NB4 (cell line): ENCODE measurements around the gene IHH.

ENCODE experiments used
- DNase-seq: peaks from one replicate; pipeline ENCODE4 v3.0.0; 2010; ENCODE audit warnings: low read depth
- H3K4me3 ChIP-seq: one replicate; pipeline ENCODE4 v1.5.1; 2011; ENCODE audit warnings: mild to moderate bottlenecking, low read depth, low read length, moderate library complexity
- MYC ChIP-seq: IDR thresholded peaks from 2 replicates; pipeline ENCODE4 v1.6.1; 2011; ENCODE audit warnings: low read depth, low read length
- POLR2A ChIP-seq: IDR thresholded peaks from 2 replicates; pipeline ENCODE4 v1.6.1; 2011; ENCODE audit warnings: mild to moderate bottlenecking; ENCODE audit not compliant: insufficient read length; ENCODE audit errors: extremely low read depth
- TF ChIP-seq, protein P1 (sequence below): IDR thresholded peaks from 2 replicates; pipeline ENCODE4 v1.6.1; 2011; ENCODE audit warnings: low read depth, low read length
- TF ChIP-seq, protein P2 (sequence below): IDR thresholded peaks from one replicate; pipeline ENCODE4 v1.5.1; 2012; ENCODE audit warnings: low read depth, low read length

Gene IHH

DNA sequence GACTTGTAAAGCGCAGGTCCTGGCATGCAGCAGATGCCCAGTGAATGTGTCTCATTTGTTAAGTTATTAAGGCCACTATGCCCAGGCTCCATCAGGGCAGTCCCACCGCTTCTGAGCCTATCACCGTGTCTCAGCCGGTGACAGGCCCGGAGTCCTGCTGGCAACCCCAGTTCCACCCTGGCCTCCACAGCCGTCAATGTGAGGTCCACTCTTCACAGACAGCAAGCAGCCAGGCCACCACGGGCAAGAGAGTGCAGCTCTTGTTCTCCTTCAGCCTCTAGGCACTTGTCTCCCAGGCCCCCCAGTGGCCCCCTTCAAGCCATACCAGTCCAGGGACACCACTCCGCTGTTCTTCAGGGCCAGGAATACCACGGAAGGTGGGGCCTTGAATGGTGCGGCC lies 42.0 kb downstream of the IHH start:
- no peak for DNase-seq
- no peak overlapping the region for H3K4me3 ChIP-seq
- TF ChIP-seq, protein P1, sequence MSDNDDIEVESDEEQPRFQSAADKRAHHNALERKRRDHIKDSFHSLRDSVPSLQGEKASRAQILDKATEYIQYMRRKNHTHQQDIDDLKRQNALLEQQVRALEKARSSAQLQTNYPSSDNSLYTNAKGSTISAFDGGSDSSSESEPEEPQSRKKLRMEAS = no peak
- no peak for TF ChIP-seq MYC
- TF ChIP-seq, protein P2, sequence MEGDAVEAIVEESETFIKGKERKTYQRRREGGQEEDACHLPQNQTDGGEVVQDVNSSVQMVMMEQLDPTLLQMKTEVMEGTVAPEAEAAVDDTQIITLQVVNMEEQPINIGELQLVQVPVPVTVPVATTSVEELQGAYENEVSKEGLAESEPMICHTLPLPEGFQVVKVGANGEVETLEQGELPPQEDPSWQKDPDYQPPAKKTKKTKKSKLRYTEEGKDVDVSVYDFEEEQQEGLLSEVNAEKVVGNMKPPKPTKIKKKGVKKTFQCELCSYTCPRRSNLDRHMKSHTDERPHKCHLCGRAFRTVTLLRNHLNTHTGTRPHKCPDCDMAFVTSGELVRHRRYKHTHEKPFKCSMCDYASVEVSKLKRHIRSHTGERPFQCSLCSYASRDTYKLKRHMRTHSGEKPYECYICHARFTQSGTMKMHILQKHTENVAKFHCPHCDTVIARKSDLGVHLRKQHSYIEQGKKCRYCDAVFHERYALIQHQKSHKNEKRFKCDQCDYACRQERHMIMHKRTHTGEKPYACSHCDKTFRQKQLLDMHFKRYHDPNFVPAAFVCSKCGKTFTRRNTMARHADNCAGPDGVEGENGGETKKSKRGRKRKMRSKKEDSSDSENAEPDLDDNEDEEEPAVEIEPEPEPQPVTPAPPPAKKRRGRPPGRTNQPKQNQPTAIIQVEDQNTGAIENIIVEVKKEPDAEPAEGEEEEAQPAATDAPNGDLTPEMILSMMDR = no peak
- TF ChIP-seq POLR2A = no peak

DNA sequence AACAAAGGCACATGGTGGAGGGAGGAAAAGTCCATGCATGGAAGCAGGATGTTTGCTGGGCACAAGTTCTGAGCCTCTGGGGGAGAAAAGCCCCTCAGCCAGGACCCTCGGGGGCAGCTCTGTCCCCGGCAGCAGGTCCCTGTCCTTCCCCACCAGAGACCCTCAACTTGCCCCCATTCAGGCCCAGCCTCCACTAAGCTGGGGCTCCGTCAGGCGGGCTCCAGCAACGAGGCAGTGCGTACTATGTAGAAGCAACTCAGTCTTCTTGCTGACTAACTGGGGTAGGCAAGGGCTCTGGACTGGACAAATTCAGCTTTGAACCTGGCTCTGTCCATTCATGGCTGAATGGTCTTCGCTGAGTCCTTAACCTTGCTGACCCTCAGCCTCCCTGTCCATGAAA lies 42.4 kb downstream of the IHH start:
- no peak for DNase-seq
- H3K4me3 ChIP-seq = no peak overlapping the region
- TF ChIP-seq, protein P2 = no peak
- no peak for TF ChIP-seq POLR2A
- TF ChIP-seq MYC = no peak
- TF ChIP-seq, protein P1 = no peak

DNA sequence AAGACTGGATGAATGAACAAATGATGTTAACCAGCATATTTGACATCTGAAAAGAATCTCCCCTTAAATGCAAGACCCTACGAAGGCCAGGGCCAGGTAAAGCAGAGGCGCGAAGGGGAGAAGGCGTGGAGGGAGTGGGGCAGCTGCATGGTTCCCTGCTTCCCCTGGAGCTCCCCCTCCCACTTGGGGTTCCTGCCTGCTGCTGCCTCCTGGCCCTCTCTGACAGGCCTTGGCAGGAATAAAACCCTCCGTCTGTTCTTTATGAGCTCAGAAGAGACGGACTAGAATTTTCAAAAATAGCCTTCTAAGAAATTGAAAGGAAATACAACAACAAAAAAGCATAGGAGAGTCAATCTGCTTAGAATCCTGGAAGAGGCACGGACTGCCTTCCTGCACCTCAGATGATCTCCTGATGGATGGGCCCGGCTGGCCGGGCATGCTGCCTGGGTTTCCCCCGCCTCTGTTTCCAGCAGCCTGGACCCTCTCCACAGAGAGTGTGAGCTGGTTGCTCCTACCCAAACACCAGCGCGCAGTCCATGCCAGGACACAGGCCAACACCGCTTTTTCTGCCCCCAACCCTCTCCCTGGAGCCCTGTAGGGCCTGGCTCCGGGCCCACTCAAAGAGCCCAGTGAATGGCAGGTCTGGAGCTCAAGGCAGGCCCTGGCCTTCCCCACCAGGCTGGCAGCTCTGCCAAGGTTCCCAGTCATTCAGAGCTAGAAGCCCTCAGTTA lies 43.4 kb downstream of the IHH start:
- no peak for DNase-seq
- TF ChIP-seq, protein P2 = no peak
- TF ChIP-seq, protein P1 = no peak
- H3K4me3 ChIP-seq = no peak overlapping the region

DNA sequence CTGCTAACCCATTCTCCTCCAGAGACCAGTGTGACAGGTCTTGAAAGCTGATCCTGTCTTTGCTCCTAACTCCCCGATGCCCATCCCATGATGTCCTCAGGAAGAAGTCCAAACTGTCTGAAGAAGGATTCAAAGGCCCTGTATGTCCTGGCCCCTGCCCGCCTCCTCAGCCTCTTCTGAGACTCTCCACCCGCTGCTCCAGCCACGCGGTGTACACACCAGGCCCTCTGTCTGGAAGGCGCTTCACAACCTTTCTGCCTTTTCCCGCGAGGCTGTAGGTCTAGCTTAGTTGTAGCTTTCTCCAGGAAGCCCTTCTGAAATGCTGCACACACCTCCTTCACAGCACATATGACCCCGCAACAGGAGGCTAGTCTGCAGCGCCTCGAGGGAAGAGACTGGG lies 44.0 kb downstream of the IHH start:
- DNase-seq = no peak
- no peak overlapping the region for H3K4me3 ChIP-seq
- TF ChIP-seq, protein P1 = no peak
- TF ChIP-seq, protein P2 = no peak
- TF ChIP-seq MYC (no peak), POLR2A (no peak)

DNA sequence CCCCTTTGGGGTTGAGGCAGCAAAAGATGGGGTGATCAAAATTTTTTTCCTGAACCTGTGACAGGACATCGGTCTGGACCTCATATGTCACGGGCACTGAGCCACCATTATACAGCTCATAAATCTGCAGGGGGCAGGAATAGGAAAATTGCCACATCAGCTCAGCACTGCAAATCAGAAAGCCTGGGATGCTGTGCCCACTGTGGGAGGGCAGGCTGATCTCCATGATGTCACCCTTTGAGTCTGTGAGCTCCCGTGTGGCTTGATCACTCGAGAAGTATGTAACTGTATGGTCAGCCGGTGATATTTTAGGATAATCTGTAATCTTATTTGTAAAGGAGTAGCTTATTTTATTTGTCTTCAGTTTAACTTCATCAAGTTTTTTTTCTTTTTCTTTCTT lies 49.8 kb downstream of the IHH start:
- no peak overlapping the region for H3K4me3 ChIP-seq
- no peak for DNase-seq
- TF ChIP-seq MYC (no peak), POLR2A (no peak)
- TF ChIP-seq, protein P2 = no peak
- TF ChIP-seq, protein P1 = no peak
